CD4-positive, alpha-beta T cell (primary cell): ENCODE data around the gene NLGN1. TPM values are rescaled to one million over a fixed set of nuclear protein-coding genes. Genes with fewer than 3 reads are reported as not detected.

Source experiments
- ATAC-seq: fragments of 200-7000 bp; cut with Tn5 transposase; one replicate; pipeline ENCODE4 v1.10.0; 2022; ENCODE audit warnings: mild to moderate bottlenecking; ENCODE audit not compliant: poor library complexity
- CTCF ChIA-PET: fragments of 350-600 bp; sonication (Branson Sonifier 250); formaldehyde crosslinking; loops from one replicate; lab custom pipeline; 2021; ENCODE audit warnings: antibody characterized with exemption, inconsistent platforms; lab: Charles Lee
- POLR2A ChIA-PET: fragments of 350-600 bp; sonication (Branson Sonifier 250); formaldehyde crosslinking; loops from one replicate; lab custom pipeline; 2021; ENCODE audit warnings: antibody characterized with exemption, inconsistent platforms; lab: Charles Lee
- DNase-seq, 14 experiments: peaks; one replicate each; pipeline ENCODE4 v3.0.0-alpha.2; 2013 to 2020; ENCODE audit warnings: mixed read lengths in 2 of 14
- H3K27ac ChIP-seq, 2 donors: one replicate each; pipeline versions ENCODE4 v1.5.1 to v1.7.0; 2013; ENCODE audit warnings: low read length in 2 of 2, low read depth in 1 of 2, mild to moderate bottlenecking in 1 of 2
- H3K27me3 ChIP-seq, 2 experiments: 1 replicate in 1 of 2; 2 replicates in 1 of 2; pipeline versions ENCODE4 v1.6.1 to v1.7.0; 2013; ENCODE audit warnings: low read length in 2 of 2, control low read depth in 1 of 2, mild to moderate bottlenecking in 1 of 2, moderate library complexity in 1 of 2; ENCODE audit not compliant: insufficient read depth in 2 of 2, control insufficient read depth in 1 of 2
- H3K36me3 ChIP-seq: one replicate; pipeline ENCODE4 v1.6.1; 2013; ENCODE audit warnings: low read length, control low read depth; ENCODE audit not compliant: insufficient read depth
- H3K4me1 ChIP-seq: one replicate; pipeline ENCODE4 v1.6.1; 2013; ENCODE audit warnings: low read length, control low read depth; ENCODE audit not compliant: insufficient read depth
- H3K4me3 ChIP-seq: one replicate; pipeline ENCODE4 v1.5.1; 2013; ENCODE audit warnings: mild to moderate bottlenecking, low read length, moderate library complexity
- H3K9me3 ChIP-seq, 2 experiments: 1 replicate in 1 of 2; 2 replicates in 1 of 2; pipeline versions ENCODE4 v1.6.1 to v1.7.0; 2013; ENCODE audit warnings: low read length in 2 of 2, mild to moderate bottlenecking in 2 of 2, control low read depth in 1 of 2, moderate library complexity in 1 of 2; ENCODE audit not compliant: control insufficient read depth in 1 of 2, insufficient read depth in 1 of 2
- H3K27ac Mint-ChIP-seq: one replicate; pipeline ENCODE4 v1.8.0; 2020; ENCODE audit warnings: mixed read lengths
- H3K27me3 Mint-ChIP-seq: one replicate; pipeline ENCODE4 v1.8.0; 2021; ENCODE audit warnings: mixed read lengths
- H3K36me3 Mint-ChIP-seq: one replicate; pipeline ENCODE4 v1.8.0; 2021; ENCODE audit warnings: low read depth, mixed read lengths
- H3K4me1 Mint-ChIP-seq: one replicate; pipeline ENCODE4 v1.8.0; 2021; ENCODE audit warnings: low read depth, mixed read lengths
- H3K4me3 Mint-ChIP-seq: one replicate; pipeline ENCODE4 v1.8.0; 2020; ENCODE audit warnings: mild to moderate bottlenecking, mixed read lengths
- H3K9me3 Mint-ChIP-seq: one replicate; pipeline ENCODE4 v1.8.0; 2020; ENCODE audit warnings: mixed read lengths
- CTCF ChIP-seq: fragments of 200-600 bp; IDR thresholded peaks from one replicate; pipeline ENCODE4 v1.8.0; 2022; ENCODE audit warnings: antibody characterized with exemption, mild to moderate bottlenecking
- intact Hi-C, 2 experiments: fragments of 100-400 bp; cut with DNase I in 1 of 2; cut with micrococcal nuclease in 1 of 2; formaldehyde crosslinking; loops; one replicate each; pipeline versions ENCODE4 v1.15.1 to v1.9.0; 2023 to 2025; cut with DNase I, micrococcal nuclease
- total RNA-seq, 174 experiments: library from RNA in 2 of 174; stranded (reverse) in 2 of 174; gene quantifications; one replicate each; pipeline ENCODE4 v1.2.3 and lab custom pipeline; 2021 to 2026

NLGN1 gene
- total RNA-seq, 2 experiments from 2014 or later: not detected

DNA sequence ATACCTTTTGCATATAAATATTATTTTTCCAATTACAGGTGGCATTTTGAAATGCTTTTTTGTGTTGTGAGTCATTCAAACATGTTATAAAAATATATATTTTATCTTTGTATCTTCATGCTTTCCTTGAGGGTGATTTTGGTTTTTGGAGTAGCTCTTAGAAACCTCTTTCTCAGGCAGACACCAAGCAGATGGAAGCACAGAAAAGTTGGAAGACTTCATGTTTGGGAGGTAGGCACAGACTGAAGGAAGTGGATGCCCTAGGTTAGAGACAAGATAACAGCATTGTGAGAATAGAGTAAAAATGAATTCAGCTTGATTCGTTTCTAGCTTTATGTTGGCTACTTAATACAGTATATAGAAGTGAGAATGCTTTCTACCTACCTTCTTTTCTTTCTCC is 338.3 kb downstream of the NLGN1 start:
- no peak for TF ChIP-seq CTCF
- Histone ChIP-seq H3K4me1 (no peaks in the 10 kb centered on the region), H3K4me3 (no peak overlapping the region), H3K36me3 (no peaks in the 10 kb centered on the region), H3K9me3 (no peaks in the 10 kb centered on the region), H3K27ac (no peak overlapping the region), H3K27me3 (no peaks in the 10 kb centered on the region)
- H3K4me3 Mint-ChIP-seq: no peak overlapping the region
- intact Hi-C loops: no loop called here
- H3K9me3 Mint-ChIP-seq: peaks cover 5% of the 10 kb centered on the region
- ATAC-seq (no peak), DNase-seq (no peak)
- H3K4me1 Mint-ChIP-seq: no peaks in the 10 kb centered on the region
- H3K36me3 Mint-ChIP-seq: no peaks in the 10 kb centered on the region
- CTCF ChIA-PET: no interaction called here
- no peaks in the 10 kb centered on the region for H3K27me3 Mint-ChIP-seq
- H3K27ac Mint-ChIP-seq: no peak overlapping the region
- POLR2A ChIA-PET: no interaction called here

DNA sequence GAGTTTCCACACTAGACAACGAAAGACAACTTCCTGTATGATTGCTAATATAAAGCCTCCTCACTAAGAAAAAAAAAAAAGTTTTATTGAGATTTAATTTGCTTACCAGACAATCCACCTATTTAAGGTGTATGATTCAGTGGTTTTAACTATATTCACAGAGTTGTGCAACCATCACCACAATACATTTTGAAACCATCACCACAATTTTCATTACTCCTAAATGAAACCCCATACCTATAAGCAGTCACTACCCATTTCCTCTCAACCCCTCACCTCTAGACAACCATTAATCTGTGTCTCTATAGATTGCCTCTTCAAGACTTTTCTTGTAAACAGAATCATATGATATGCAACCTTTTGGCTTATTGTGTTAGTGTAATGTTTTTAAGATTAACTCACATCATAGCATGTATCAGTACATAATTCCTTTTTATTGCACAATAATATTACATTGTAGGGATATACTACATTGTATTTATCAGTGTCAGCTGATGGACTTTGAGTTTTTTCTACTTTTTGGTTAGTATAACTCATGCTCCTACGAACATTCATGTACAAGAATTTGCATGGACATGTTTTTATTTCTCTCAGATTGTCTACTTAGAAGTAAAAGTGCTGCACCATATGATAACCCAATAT is 339.7 kb downstream of the NLGN1 start:
- H3K4me1 Mint-ChIP-seq: no peaks in the 10 kb centered on the region

DNA sequence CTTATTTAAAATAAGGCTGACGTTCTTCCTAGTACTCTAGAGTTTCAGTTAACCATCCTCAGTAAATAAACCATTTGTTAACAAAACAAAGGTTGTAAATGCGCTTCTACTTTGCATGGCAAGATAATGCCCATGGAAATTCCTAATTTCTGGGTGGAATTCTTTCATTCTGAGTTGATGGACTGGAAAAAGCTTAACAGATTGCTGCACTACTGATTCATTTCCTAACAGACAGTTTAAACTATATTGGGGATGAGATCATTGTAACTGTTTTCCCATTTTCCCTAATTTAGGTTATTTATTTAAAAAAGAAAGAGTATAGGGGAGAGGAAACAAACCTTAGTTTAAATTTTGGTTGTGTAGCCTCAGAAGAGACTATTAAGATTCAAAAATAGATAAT is 342.2 kb downstream of the NLGN1 start:
- H3K27me3 Mint-ChIP-seq: no peaks in the 10 kb centered on the region
- no peak overlapping the region for H3K4me3 Mint-ChIP-seq
- H3K4me1 Mint-ChIP-seq: no peaks in the 10 kb centered on the region
- Histone ChIP-seq H3K27me3 (no peaks in the 10 kb centered on the region), H3K27ac (no peak overlapping the region), H3K4me3 (no peak overlapping the region), H3K36me3 (no peaks in the 10 kb centered on the region), H3K9me3 (no peaks in the 10 kb centered on the region), H3K4me1 (no peaks in the 10 kb centered on the region)
- TF ChIP-seq CTCF: no peak
- POLR2A ChIA-PET: no interaction called here
- DNase-seq: no peak
- H3K27ac Mint-ChIP-seq: no peak overlapping the region
- intact Hi-C loops: no loop called here
- H3K9me3 Mint-ChIP-seq: peaks cover 5% of the 10 kb centered on the region
- ATAC-seq: no peak
- H3K36me3 Mint-ChIP-seq: no peaks in the 10 kb centered on the region
- CTCF ChIA-PET: no interaction called here

More for the DNA sequence above, 339.7 kb downstream of the NLGN1 start:
- DNase-seq (no peak), ATAC-seq (no peak)
- no peak for TF ChIP-seq CTCF
- intact Hi-C loops: no loop called here
- no peak overlapping the region for H3K4me3 Mint-ChIP-seq
- ChIA-PET POLR2A (no interaction called here), CTCF (no interaction called here)
- Histone ChIP-seq H3K9me3 (no peaks in the 10 kb centered on the region), H3K27ac (no peak overlapping the region), H3K27me3 (no peaks in the 10 kb centered on the region), H3K4me1 (no peaks in the 10 kb centered on the region), H3K36me3 (no peaks in the 10 kb centered on the region), H3K4me3 (no peak overlapping the region)
- H3K9me3 Mint-ChIP-seq: peaks cover 5% of the 10 kb centered on the region
- H3K27ac Mint-ChIP-seq: no peak overlapping the region
- no peaks in the 10 kb centered on the region for H3K36me3 Mint-ChIP-seq
- H3K27me3 Mint-ChIP-seq: no peaks in the 10 kb centered on the region
